Measurements from ENCODE around the gene ARID4B.
A peak's percentile ranks its signal among the peaks of the same experiment; 100 is the strongest.

Gene ARID4B

DNA sequence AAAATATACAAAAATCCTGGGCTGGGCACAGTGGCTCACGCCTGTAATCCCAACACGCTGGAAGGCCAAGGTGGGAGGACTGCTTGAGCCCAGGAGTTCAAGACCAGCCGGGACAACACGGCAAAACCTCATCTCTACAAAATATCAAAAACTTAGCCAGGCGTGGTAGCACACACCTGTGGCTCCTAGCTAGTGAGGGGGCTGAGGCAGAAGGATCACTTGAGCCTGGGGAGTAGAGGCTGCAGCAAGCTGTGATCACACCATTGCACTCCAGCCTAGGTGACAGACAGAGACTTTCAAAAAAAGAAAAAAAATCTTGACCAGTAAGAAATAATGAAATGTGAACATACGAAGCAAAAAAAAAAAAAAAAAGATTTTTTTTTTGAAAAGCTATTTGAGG lies 52.1 kb downstream of the ARID4B start:
- H3K27ac ChIP-seq (replicated peaks) = no peak overlapping the region
- DNase-seq (ENCODE audit: low read depth in 1 of 2, low spot score in 1 of 2) = no peak
- TF ChIP-seq GABPA (IDR thresholded peaks at IDR 0.05; ENCODE audit: low read depth) = no peak
- TF ChIP-seq, protein P1, sequence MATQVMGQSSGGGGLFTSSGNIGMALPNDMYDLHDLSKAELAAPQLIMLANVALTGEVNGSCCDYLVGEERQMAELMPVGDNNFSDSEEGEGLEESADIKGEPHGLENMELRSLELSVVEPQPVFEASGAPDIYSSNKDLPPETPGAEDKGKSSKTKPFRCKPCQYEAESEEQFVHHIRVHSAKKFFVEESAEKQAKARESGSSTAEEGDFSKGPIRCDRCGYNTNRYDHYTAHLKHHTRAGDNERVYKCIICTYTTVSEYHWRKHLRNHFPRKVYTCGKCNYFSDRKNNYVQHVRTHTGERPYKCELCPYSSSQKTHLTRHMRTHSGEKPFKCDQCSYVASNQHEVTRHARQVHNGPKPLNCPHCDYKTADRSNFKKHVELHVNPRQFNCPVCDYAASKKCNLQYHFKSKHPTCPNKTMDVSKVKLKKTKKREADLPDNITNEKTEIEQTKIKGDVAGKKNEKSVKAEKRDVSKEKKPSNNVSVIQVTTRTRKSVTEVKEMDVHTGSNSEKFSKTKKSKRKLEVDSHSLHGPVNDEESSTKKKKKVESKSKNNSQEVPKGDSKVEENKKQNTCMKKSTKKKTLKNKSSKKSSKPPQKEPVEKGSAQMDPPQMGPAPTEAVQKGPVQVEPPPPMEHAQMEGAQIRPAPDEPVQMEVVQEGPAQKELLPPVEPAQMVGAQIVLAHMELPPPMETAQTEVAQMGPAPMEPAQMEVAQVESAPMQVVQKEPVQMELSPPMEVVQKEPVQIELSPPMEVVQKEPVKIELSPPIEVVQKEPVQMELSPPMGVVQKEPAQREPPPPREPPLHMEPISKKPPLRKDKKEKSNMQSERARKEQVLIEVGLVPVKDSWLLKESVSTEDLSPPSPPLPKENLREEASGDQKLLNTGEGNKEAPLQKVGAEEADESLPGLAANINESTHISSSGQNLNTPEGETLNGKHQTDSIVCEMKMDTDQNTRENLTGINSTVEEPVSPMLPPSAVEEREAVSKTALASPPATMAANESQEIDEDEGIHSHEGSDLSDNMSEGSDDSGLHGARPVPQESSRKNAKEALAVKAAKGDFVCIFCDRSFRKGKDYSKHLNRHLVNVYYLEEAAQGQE (IDR thresholded peaks at IDR 0.05; ENCODE audit: insufficient replicate concordance, low read depth) = no peak
- TF ChIP-seq, protein P2, sequence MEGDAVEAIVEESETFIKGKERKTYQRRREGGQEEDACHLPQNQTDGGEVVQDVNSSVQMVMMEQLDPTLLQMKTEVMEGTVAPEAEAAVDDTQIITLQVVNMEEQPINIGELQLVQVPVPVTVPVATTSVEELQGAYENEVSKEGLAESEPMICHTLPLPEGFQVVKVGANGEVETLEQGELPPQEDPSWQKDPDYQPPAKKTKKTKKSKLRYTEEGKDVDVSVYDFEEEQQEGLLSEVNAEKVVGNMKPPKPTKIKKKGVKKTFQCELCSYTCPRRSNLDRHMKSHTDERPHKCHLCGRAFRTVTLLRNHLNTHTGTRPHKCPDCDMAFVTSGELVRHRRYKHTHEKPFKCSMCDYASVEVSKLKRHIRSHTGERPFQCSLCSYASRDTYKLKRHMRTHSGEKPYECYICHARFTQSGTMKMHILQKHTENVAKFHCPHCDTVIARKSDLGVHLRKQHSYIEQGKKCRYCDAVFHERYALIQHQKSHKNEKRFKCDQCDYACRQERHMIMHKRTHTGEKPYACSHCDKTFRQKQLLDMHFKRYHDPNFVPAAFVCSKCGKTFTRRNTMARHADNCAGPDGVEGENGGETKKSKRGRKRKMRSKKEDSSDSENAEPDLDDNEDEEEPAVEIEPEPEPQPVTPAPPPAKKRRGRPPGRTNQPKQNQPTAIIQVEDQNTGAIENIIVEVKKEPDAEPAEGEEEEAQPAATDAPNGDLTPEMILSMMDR (IDR thresholded peaks at IDR 0.05; ENCODE audit: insufficient read depth, low read length) = no peak
- no peak for TF ChIP-seq SPI1 (IDR thresholded peaks at IDR 0.05; ENCODE audit: borderline replicate concordance, low read depth)
- no peak for TF ChIP-seq POLR2AphosphoS5 (IDR thresholded peaks at IDR 0.05; ENCODE audit: low read depth)
- H3K27me3 ChIP-seq (ENCODE audit: insufficient read depth, poor library complexity, severe bottlenecking) = no peaks in the 10 kb centered on the region
- H3K4me3 ChIP-seq (replicated peaks; ENCODE audit: insufficient read depth, low read length) = no peak overlapping the region

DNA sequence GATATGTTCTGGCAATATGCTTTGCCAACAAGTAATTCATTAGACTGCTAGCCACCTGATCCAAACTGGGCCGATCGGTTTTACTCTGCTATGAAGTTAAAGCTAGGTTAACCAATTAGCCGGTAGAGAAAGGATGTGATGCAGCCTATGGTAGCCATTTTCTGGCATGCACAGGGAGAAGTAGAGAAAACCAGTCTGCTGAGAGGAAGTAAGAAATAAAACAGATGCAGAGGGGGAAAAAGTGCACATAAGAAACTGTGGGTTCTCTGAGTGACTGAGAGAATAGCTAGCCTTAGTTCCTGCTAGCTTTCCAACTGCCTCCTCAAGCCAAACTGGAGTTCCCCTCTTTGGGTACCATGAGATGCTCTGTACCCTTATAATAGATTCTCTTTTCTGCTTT lies 52.8 kb downstream of the ARID4B start:
- H3K27ac ChIP-seq (replicated peaks) = peak overlapping the region; percentile 30
- peak; percentile 23 to 66 for DNase-seq (ENCODE audit: low read depth in 1 of 2, low spot score in 1 of 2)
- TF ChIP-seq GABPA (IDR thresholded peaks at IDR 0.05; ENCODE audit: low read depth) (no peak), SPI1 (IDR thresholded peaks at IDR 0.05; ENCODE audit: borderline replicate concordance, low read depth) (peak; percentile 65; the same call in 1 of the 2 replicates)
- TF ChIP-seq, protein P2 (IDR thresholded peaks at IDR 0.05; ENCODE audit: insufficient read depth, low read length) = no peak
- no peaks in the 10 kb centered on the region for H3K27me3 ChIP-seq (ENCODE audit: insufficient read depth, poor library complexity, severe bottlenecking)
- H3K4me3 ChIP-seq (replicated peaks; ENCODE audit: insufficient read depth, low read length) = no peak overlapping the region

DNA sequence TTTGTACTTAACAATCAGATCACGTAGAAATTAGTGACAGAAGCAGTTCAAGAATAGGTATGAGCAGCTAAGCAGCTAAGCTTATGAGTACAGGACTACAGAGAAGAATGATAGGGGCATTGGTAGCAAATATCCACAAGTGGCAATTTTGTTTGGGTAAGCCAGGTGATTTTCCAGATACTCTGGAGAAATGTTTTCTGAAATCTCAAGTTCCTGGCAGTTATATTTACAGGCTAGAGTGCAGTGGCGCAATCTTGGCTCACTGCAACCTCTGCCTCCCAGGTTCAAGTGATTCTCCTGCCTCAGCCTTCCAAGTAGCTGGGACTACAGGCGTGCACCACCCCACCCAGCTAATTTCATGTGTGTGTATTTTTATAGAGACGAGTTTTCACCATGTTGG lies 55.1 kb downstream of the ARID4B start:
- no peak overlapping the region for H3K27ac ChIP-seq (replicated peaks)
- no peaks in the 10 kb centered on the region for H3K27me3 ChIP-seq (ENCODE audit: insufficient read depth, poor library complexity, severe bottlenecking)
- no peak for DNase-seq (ENCODE audit: low read depth in 1 of 2, low spot score in 1 of 2)
- H3K4me3 ChIP-seq (replicated peaks; ENCODE audit: insufficient read depth, low read length) = no peak overlapping the region
- TF ChIP-seq SPI1 (IDR thresholded peaks at IDR 0.05; ENCODE audit: borderline replicate concordance, low read depth) (no peak), GABPA (IDR thresholded peaks at IDR 0.05; ENCODE audit: low read depth) (no peak), POLR2AphosphoS5 (IDR thresholded peaks at IDR 0.05; ENCODE audit: low read depth) (no peak)
- TF ChIP-seq, protein P1 (IDR thresholded peaks at IDR 0.05; ENCODE audit: insufficient replicate concordance, low read depth) = no peak
- TF ChIP-seq, protein P2 (IDR thresholded peaks at IDR 0.05; ENCODE audit: insufficient read depth, low read length) = no peak

DNA sequence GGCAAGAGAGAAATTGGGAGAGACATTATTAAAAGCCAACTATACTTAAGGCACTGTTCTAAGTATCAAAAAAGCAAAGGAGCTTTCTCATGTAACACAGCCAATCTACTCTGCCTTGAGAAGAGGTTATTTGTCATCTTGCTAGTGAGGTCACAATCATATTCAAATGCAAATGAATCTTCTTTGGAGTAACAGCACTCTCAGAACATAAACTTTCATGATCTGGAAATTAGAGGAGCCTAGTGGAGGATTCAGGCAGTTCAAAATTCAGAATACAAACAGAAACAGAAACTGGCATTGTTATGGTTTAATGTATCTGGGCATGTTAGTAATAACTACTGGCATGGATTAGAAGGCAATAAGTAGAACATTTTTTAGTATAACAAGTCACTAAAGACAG lies 57.4 kb downstream of the ARID4B start:
- Histone ChIP-seq H3K4me3 (replicated peaks; ENCODE audit: insufficient read depth, low read length) (no peak overlapping the region), H3K27ac (replicated peaks) (no peak overlapping the region)

More for the DNA sequence above, 57.4 kb downstream of the ARID4B start:
- no peak for TF ChIP-seq POLR2AphosphoS5 (IDR thresholded peaks at IDR 0.05; ENCODE audit: low read depth)
- TF ChIP-seq, protein P2 (IDR thresholded peaks at IDR 0.05; ENCODE audit: insufficient read depth, low read length) = no peak
- no peak for TF ChIP-seq SPI1 (IDR thresholded peaks at IDR 0.05; ENCODE audit: borderline replicate concordance, low read depth)
- TF ChIP-seq, protein P1 (IDR thresholded peaks at IDR 0.05; ENCODE audit: insufficient replicate concordance, low read depth) = no peak
- TF ChIP-seq GABPA (IDR thresholded peaks at IDR 0.05; ENCODE audit: low read depth) = no peak
- H3K27me3 ChIP-seq (ENCODE audit: insufficient read depth, poor library complexity, severe bottlenecking) = no peaks in the 10 kb centered on the region
- DNase-seq (ENCODE audit: low read depth in 1 of 2, low spot score in 1 of 2) = no peak
